Kidney epithelial cell (primary cell): ENCODE measurements around the gene LTB. TPM values are rescaled to one million over a fixed set of nuclear protein-coding genes. Genes with fewer than 3 reads are reported as not detected.

Source experiments
- DNase-seq: peaks from one replicate; pipeline ENCODE4 v3.0.0-alpha.2; 2010; ENCODE audit warnings: low read depth
- H3K27me3 ChIP-seq: 2 replicates; pipeline ENCODE4 v1.6.0; 2011; ENCODE audit warnings: low read length; ENCODE audit not compliant: control insufficient read depth, insufficient read depth
- H3K36me3 ChIP-seq: 2 replicates; pipeline ENCODE4 v1.5.1; 2011; ENCODE audit warnings: low read length; ENCODE audit not compliant: control insufficient read depth, insufficient read depth
- H3K4me3 ChIP-seq: 2 replicates; pipeline ENCODE4 v1.5.1; 2011; ENCODE audit warnings: low read depth, mild to moderate bottlenecking, control low read depth, low read length
- CTCF ChIP-seq: IDR thresholded peaks from 2 replicates; pipeline ENCODE4 v1.5.1; 2011; ENCODE audit warnings: mild to moderate bottlenecking, moderate library complexity, low read length, control low read depth, inconsistent platforms; ENCODE audit not compliant: insufficient read depth, poor library complexity, severe bottlenecking
- total RNA-seq: library from RNA; depleted of rRNA; stranded (reverse); fragments of >200 nt; gene quantifications from 2 replicates; pipeline ENCODE4 v1.2.3, GENCODE V29; 2015

The LTB gene
- total RNA-seq, 1 donor from 2014 or later, result 21.4 TPM

GRCh38 chr6:31535538-31536324 lies 46.5 kb downstream of the LTB start:
- no peak for TF ChIP-seq CTCF
- H3K27me3 ChIP-seq, result no peaks in the 10 kb centered on the region

DNA sequence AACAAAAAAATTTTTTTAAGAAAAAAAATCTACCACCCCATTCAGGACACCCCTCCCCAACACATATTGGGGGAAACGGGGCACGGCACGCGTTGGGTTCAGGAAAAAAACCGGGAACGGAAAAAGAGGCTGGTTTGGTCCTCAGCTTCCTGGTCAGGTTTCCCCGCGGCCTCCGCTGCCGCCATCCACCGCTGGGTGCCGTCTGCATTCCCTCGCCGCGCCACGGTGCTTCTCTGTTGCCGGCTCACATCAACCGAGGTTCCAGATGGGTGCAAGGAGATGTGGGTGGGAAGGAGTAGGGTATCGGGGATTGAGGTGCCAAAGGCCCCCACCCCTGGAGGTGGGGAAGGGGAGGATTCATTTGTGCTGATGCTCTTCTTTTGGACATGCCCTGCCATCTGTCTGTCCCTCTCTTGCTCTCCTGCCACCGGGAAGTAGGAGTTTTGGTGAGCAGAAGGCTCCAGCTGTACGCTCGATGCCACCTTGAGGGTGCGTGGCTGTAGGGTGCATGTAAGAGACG lies 47.6 kb downstream of the LTB start:
- no peak for TF ChIP-seq CTCF
- peaks cover 4% of the 10 kb centered on the region for H3K36me3 ChIP-seq
- no peak overlapping the region for H3K4me3 ChIP-seq
- DNase-seq, result no peak
- no peaks in the 10 kb centered on the region for H3K27me3 ChIP-seq

More at GRCh38 chr6:31535538-31536324, 46.5 kb downstream of the LTB start:
- DNase-seq, result no peak
- Histone ChIP-seq H3K4me3 (no peak overlapping the region), H3K36me3 (peaks cover 4% of the 10 kb centered on the region)

DNA sequence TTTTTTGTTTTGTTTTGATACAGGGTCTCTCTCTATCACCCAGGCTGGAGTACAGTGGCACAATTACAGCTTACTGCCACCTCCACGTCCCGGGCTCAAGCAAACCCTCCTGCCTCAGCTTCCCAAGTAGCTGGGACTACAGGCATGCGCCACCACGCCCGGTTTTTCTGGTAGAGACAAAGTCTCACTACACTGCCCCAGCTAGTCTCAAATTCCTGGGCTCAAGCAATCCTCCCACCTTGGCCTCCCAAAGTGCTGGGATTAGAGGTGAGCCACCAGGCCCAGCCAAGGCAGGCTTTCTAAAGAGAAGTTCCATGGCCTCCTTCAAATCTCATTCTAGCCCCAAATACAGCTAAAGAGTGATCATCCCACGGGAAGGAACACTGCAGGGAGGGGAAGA lies 48.2 kb downstream of the LTB start:
- no peaks in the 10 kb centered on the region for H3K27me3 ChIP-seq
- DNase-seq, result no peak
- TF ChIP-seq CTCF, result no peak
- H3K36me3 ChIP-seq, result peaks cover 4% of the 10 kb centered on the region
- H3K4me3 ChIP-seq, result no peak overlapping the region

DNA sequence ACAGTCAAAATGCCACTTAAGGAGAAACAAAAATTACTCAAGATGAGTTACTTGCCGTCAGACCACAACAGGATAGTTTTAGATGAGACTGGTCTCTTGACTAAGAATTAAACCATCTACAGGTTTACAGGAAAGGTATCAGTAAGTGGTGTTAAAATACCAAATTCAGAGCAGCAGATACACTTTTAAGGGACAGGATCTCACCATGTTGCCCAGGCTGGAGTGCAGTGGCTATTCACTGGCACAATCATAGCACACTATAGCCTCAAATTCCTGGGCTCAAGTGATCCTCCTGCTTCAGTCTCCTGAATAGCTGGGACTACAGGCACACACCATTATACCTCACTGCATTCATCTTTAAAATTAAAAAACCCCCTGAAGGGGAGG lies 48.8 kb downstream of the LTB start:
- H3K4me3 ChIP-seq, result no peak overlapping the region
- TF ChIP-seq CTCF, result no peak
- peaks cover 4% of the 10 kb centered on the region for H3K36me3 ChIP-seq
- H3K27me3 ChIP-seq, result no peaks in the 10 kb centered on the region
- no peak for DNase-seq

DNA sequence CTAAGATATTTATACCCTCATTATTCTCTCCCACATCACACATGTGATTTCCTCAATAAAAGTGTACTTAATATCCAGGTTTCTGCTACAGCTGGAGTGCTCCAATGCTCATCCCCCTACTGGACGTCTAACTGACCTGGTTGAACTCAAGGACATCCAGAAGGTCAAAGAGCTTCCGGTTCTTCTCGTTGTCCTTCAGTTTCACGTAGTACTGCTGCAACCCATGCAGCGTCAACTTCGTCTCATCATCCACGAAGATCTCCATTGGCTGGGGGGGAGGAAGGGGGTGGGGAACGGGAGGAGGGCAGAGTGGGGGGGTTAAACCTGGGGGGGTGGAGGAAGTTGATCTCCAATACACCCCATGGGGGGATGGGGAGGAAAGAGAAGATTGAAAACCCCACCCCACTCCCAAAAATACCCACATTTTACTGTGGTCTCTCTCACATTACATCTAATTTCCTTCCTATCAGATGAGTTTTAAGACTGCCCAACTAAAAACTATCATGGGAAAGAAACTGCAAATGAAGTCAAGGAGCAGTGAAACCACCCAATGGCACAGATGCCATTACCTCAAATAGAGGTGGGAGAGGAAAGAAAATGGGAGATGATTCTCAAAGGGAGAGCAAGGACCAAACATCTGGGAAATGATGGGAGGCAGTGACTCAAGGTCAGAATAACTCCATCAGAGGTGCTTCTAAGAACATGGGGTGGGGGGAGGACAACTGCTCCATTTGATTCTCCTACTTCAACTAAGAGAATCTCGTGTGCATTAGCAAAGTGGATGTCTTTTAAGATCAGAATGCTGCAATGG lies 49.4 kb downstream of the LTB start:
- Histone ChIP-seq H3K36me3 (peaks cover 4% of the 10 kb centered on the region), H3K4me3 (no peak overlapping the region), H3K27me3 (no peaks in the 10 kb centered on the region)
- DNase-seq, result no peak
- no peak for TF ChIP-seq CTCF
